Suprapubic skin (tissue), 4 donors: ENCODE data around the gene MRPL53.

ENCODE experiments used
- EP300 ChIP-seq: sonication (generic); formaldehyde crosslinking; IDR thresholded peaks from one replicate; pipeline ENCODE4 v1.6.1; 2017; ENCODE audit warnings: antibody characterized with exemption
- POLR2A ChIP-seq, 2 donors: fragments of 450-650 bp; IDR thresholded peaks; one replicate each; pipeline ENCODE4 v1.6.1; 2017; ENCODE audit warnings: antibody characterized with exemption in 2 of 2, mild to moderate bottlenecking in 2 of 2, moderate library complexity in 2 of 2
- POLR2AphosphoS5 ChIP-seq, 3 donors: sonication (generic); formaldehyde crosslinking; IDR thresholded peaks; one replicate each; pipeline ENCODE4 v1.6.1; 2017; ENCODE audit warnings: antibody characterized with exemption in 3 of 3
- TF ChIP-seq, protein P1 (sequence below), 2 donors: fragments of 200-600 bp in 1 of 2; fragments of 450-650 bp in 1 of 2; sonication (generic) in 1 of 2; IDR thresholded peaks; one replicate each; pipeline ENCODE4 v1.5.1; 2016 to 2019; ENCODE audit warnings: antibody characterized with exemption in 2 of 2, mild to moderate bottlenecking in 1 of 2, moderate library complexity in 1 of 2

- TF ChIP-seq, protein P1, sequence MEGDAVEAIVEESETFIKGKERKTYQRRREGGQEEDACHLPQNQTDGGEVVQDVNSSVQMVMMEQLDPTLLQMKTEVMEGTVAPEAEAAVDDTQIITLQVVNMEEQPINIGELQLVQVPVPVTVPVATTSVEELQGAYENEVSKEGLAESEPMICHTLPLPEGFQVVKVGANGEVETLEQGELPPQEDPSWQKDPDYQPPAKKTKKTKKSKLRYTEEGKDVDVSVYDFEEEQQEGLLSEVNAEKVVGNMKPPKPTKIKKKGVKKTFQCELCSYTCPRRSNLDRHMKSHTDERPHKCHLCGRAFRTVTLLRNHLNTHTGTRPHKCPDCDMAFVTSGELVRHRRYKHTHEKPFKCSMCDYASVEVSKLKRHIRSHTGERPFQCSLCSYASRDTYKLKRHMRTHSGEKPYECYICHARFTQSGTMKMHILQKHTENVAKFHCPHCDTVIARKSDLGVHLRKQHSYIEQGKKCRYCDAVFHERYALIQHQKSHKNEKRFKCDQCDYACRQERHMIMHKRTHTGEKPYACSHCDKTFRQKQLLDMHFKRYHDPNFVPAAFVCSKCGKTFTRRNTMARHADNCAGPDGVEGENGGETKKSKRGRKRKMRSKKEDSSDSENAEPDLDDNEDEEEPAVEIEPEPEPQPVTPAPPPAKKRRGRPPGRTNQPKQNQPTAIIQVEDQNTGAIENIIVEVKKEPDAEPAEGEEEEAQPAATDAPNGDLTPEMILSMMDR (IDR thresholded peaks at IDR 0.05) = no peak
- no peak for TF ChIP-seq POLR2A (IDR thresholded peaks at IDR 0.05)
- no peak for TF ChIP-seq POLR2AphosphoS5 (IDR thresholded peaks at IDR 0.05)
- TF ChIP-seq EP300 = no peak
Observed at GRCh38 chr2:74457129-74457548, 15.3 kb downstream of the MRPL53 start.
